Neural cell (in vitro differentiated cells): ENCODE data around the gene MRPL30. TPM values are rescaled to one million over a fixed set of nuclear protein-coding genes. Genes with fewer than 3 reads are reported as not detected.

ENCODE experiments used
- H2AFZ ChIP-seq: fragments of 200-600, 300-800 bp; sonication (generic), shearing (Covaris generic); 2 replicates; pipeline ENCODE4 v1.6.0; 2014; ENCODE audit warnings: low read depth, mild to moderate bottlenecking, antibody characterized with exemption, low read length, moderate library complexity
- H3F3A ChIP-seq: fragments of 200-600 bp; shearing (Covaris generic); 2 replicates; pipeline ENCODE4 v1.6.1; 2016; ENCODE audit warnings: mild to moderate bottlenecking, moderate library complexity, mixed read lengths, antibody characterized with exemption, low read length; ENCODE audit not compliant: insufficient read depth, poor library complexity, severe bottlenecking
- H3K27ac ChIP-seq: fragments of 200-600, 300-800 bp; sonication (generic), shearing (Covaris generic); 2 replicates; pipeline ENCODE4 v1.5.1; 2014; ENCODE audit warnings: mild to moderate bottlenecking, low read length, moderate library complexity
- H3K27me3 ChIP-seq: fragments of 300-800, 200-600 bp; sonication (generic), shearing (Covaris generic); 2 replicates; pipeline ENCODE4 v1.6.0; 2014; ENCODE audit warnings: mild to moderate bottlenecking, low read depth, low read length, moderate library complexity; ENCODE audit not compliant: insufficient read depth
- H3K36me3 ChIP-seq: fragments of 300-800, 200-600 bp; sonication (generic), shearing (Covaris generic); 2 replicates; pipeline ENCODE4 v1.5.1; 2014; ENCODE audit warnings: mild to moderate bottlenecking, antibody characterized with exemption, low read length, moderate library complexity; ENCODE audit not compliant: insufficient read depth
- H3K4me2 ChIP-seq: fragments of 300-800, 200-600 bp; sonication (generic), shearing (Covaris generic); 2 replicates; pipeline ENCODE4 v1.6.0; 2014; ENCODE audit warnings: mild to moderate bottlenecking, low read length
- H3K4me3 ChIP-seq: fragments of 300-800, 200-600 bp; sonication (generic), shearing (Covaris generic); 2 replicates; pipeline ENCODE4 v1.5.1; 2014; ENCODE audit warnings: mild to moderate bottlenecking, low read length, moderate library complexity
- H3K79me2 ChIP-seq: fragments of 200-600 bp; shearing (Covaris generic); replicated peaks from 2 replicates; pipeline ENCODE4 v1.6.0; 2014; ENCODE audit warnings: mild to moderate bottlenecking, low read length, moderate library complexity; ENCODE audit not compliant: insufficient read depth
- H3K9ac ChIP-seq: fragments of 300-800, 200-600 bp; sonication (generic), shearing (Covaris generic); 2 replicates; pipeline ENCODE4 v1.6.1; 2016; ENCODE audit warnings: mild to moderate bottlenecking, low read length, mixed read lengths
- H3K9me2 ChIP-seq: fragments of 200-600 bp; shearing (Covaris generic); 2 replicates; pipeline ENCODE4 v1.6.1; 2016; ENCODE audit warnings: mild to moderate bottlenecking, low read length, mixed read lengths; ENCODE audit not compliant: insufficient read depth
- H3K9me3 ChIP-seq: fragments of 200-600, 300-800 bp; sonication (generic), shearing (Covaris generic); 2 replicates; pipeline ENCODE4 v1.6.1; 2016; ENCODE audit warnings: mild to moderate bottlenecking, mixed run types, low read length, moderate library complexity, mixed read lengths
- H4K20me1 ChIP-seq: fragments of 200-600 bp; shearing (Covaris generic); 2 replicates; pipeline ENCODE4 v1.6.1; 2016; ENCODE audit warnings: mild to moderate bottlenecking, mixed run types; ENCODE audit not compliant: insufficient read depth
- EP300 ChIP-seq: fragments of 450-650 bp; conservative IDR thresholded peaks from 2 replicates; pipeline ENCODE4 v1.6.1; 2014; ENCODE audit warnings: antibody characterized with exemption, mild to moderate bottlenecking, moderate library complexity; ENCODE audit not compliant: poor library complexity, severe bottlenecking
- EZH2 ChIP-seq: fragments of 200-600, 300-800 bp; shearing (Covaris generic), sonication (generic); IDR thresholded peaks from 2 replicates; pipeline ENCODE4 v1.6.1; 2014; ENCODE audit warnings: antibody characterized with exemption, low read length, borderline replicate concordance, mild to moderate bottlenecking; ENCODE audit not compliant: insufficient read depth, poor library complexity, severe bottlenecking
- MXI1 ChIP-seq: fragments of 450-650 bp; conservative IDR thresholded peaks from 2 replicates; pipeline ENCODE4 v1.6.1; 2014; ENCODE audit warnings: antibody characterized with exemption, mild to moderate bottlenecking; ENCODE audit not compliant: poor library complexity, severe bottlenecking
- POLR2AphosphoS5 ChIP-seq: IDR thresholded peaks from 2 replicates; pipeline ENCODE4 v1.6.1; 2012
- RAD21 ChIP-seq: fragments of 450-650 bp; conservative IDR thresholded peaks from 2 replicates; pipeline ENCODE4 v1.6.1; 2014; ENCODE audit warnings: antibody characterized with exemption, mild to moderate bottlenecking, moderate library complexity
- REST ChIP-seq: IDR thresholded peaks from 2 replicates; pipeline ENCODE4 v1.6.1; 2012; ENCODE audit warnings: borderline replicate concordance
- SMC3 ChIP-seq: fragments of 450-650 bp; conservative IDR thresholded peaks from 2 replicates; pipeline ENCODE4 v1.6.1; 2014; ENCODE audit warnings: antibody characterized with exemption, mild to moderate bottlenecking, moderate library complexity; ENCODE audit not compliant: poor library complexity
- TAF1 ChIP-seq: IDR thresholded peaks from 2 replicates; pipeline ENCODE4 v1.6.1; 2012; ENCODE audit warnings: low read depth
- polyA plus RNA-seq: library from polyadenylated mRNA; depleted of rRNA; stranded (reverse); fragments of >200 nt; gene quantifications from 2 replicates; pipeline ENCODE4 v1.2.3, GENCODE V29; 2014
- TF ChIP-seq, protein P1 (sequence below): fragments of 450-650 bp; IDR thresholded peaks from 2 replicates; pipeline ENCODE4 v1.5.1; 2014; ENCODE audit warnings: antibody characterized with exemption, mild to moderate bottlenecking, moderate library complexity; ENCODE audit not compliant: poor library complexity, severe bottlenecking

MRPL30 gene
- polyA plus RNA-seq, 1 donor from 2014 or later, result 43.1 TPM

GRCh38 chr2:99183025-99183424 lies 2.0 kb downstream of the MRPL30 start:
- H3K79me2 ChIP-seq, result peaks cover 53% of the 10 kb centered on the region
- TF ChIP-seq SMC3, result no peak
- no peak for TF ChIP-seq MXI1
- no peak for TF ChIP-seq RAD21
- TF ChIP-seq REST, result no peak
- no peak for TF ChIP-seq EZH2
- TF ChIP-seq, protein P1, sequence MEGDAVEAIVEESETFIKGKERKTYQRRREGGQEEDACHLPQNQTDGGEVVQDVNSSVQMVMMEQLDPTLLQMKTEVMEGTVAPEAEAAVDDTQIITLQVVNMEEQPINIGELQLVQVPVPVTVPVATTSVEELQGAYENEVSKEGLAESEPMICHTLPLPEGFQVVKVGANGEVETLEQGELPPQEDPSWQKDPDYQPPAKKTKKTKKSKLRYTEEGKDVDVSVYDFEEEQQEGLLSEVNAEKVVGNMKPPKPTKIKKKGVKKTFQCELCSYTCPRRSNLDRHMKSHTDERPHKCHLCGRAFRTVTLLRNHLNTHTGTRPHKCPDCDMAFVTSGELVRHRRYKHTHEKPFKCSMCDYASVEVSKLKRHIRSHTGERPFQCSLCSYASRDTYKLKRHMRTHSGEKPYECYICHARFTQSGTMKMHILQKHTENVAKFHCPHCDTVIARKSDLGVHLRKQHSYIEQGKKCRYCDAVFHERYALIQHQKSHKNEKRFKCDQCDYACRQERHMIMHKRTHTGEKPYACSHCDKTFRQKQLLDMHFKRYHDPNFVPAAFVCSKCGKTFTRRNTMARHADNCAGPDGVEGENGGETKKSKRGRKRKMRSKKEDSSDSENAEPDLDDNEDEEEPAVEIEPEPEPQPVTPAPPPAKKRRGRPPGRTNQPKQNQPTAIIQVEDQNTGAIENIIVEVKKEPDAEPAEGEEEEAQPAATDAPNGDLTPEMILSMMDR, result no peak
- TF ChIP-seq POLR2AphosphoS5, result no peak
- TF ChIP-seq EP300, result no peak
- no peak for TF ChIP-seq TAF1

GRCh38 chr2:99184811-99185210 lies 3.8 kb downstream of the MRPL30 start:
- H3K9me3 ChIP-seq, result no peaks in the 10 kb centered on the region
- H3K4me2 ChIP-seq, result no peak overlapping the region
- no peaks in the 10 kb centered on the region for H3F3A ChIP-seq
- H3K27ac ChIP-seq, result no peak overlapping the region
- H3K9me2 ChIP-seq, result no peaks in the 10 kb centered on the region
- H3K27me3 ChIP-seq, result no peaks in the 10 kb centered on the region
- H3K9ac ChIP-seq, result no peak overlapping the region
- H2AFZ ChIP-seq, result no peak overlapping the region
- H3K4me3 ChIP-seq, result no peak overlapping the region
- no peak for TF ChIP-seq TAF1
- no peak for TF ChIP-seq RAD21
- H3K79me2 ChIP-seq, result peaks cover 50% of the 10 kb centered on the region
- H4K20me1 ChIP-seq, result no peaks in the 10 kb centered on the region
- no peaks in the 10 kb centered on the region for H3K36me3 ChIP-seq

More at GRCh38 chr2:99183025-99183424, 2.0 kb downstream of the MRPL30 start:
- Histone ChIP-seq H3F3A (no peaks in the 10 kb centered on the region), H3K4me2 (no peak overlapping the region), H3K36me3 (no peaks in the 10 kb centered on the region), H3K9me2 (no peaks in the 10 kb centered on the region), H3K9me3 (no peaks in the 10 kb centered on the region), H3K27me3 (no peaks in the 10 kb centered on the region), H3K9ac (no peak overlapping the region), H3K27ac (no peak overlapping the region), H2AFZ (no peak overlapping the region), H4K20me1 (no peaks in the 10 kb centered on the region), H3K4me3 (peak overlapping the region; percentile 10)

DNA sequence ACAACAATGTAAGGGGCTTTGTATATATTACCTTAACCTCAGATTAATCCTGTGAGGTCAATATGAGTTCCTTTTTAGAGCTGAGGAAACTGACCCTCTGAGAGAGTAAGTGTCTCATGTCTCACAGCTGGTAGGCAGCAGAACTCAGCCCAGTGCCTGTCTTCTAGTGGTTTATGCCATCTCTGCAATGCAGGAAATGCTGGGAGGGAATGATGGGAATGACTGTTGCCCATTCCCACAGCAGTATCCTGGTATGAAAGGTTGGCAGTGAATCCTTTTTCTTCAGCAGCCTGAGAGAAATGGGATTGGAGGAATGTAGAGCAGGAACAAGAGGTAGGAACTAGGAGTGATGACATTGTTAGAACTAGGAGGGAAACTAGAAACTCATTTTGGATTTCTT lies 6.0 kb downstream of the MRPL30 start:
- Histone ChIP-seq H3K9me3 (no peaks in the 10 kb centered on the region), H3F3A (no peaks in the 10 kb centered on the region), H2AFZ (no peak overlapping the region), H3K36me3 (no peaks in the 10 kb centered on the region), H3K79me2 (peaks cover 37% of the 10 kb centered on the region), H3K27me3 (no peaks in the 10 kb centered on the region), H3K27ac (no peak overlapping the region), H3K4me3 (no peak overlapping the region), H4K20me1 (no peaks in the 10 kb centered on the region), H3K9me2 (no peaks in the 10 kb centered on the region), H3K4me2 (no peak overlapping the region), H3K9ac (no peak overlapping the region)
- no peak for TF ChIP-seq RAD21
- no peak for TF ChIP-seq EP300
- no peak for TF ChIP-seq TAF1
- no peak for TF ChIP-seq REST
- TF ChIP-seq EZH2, result no peak
- TF ChIP-seq, protein P1, result no peak
- no peak for TF ChIP-seq POLR2AphosphoS5
- TF ChIP-seq MXI1, result no peak
- TF ChIP-seq SMC3, result no peak
